NCI-H510A treated with DMSO at 0.1 percent for 48 hours (cell line): ENCODE measurements around the gene RABGEF1.
"Not testable (repeated sequence)": the region's sequence is repeated elsewhere in the genome, so short reads cannot be mapped to it uniquely, and the experiment has no call there.

Source experiments
- DNase-seq: peaks from one replicate; lab custom pipeline; 2025; lab: John Stamatoyannopoulos, UW

RABGEF1 gene

DNA sequence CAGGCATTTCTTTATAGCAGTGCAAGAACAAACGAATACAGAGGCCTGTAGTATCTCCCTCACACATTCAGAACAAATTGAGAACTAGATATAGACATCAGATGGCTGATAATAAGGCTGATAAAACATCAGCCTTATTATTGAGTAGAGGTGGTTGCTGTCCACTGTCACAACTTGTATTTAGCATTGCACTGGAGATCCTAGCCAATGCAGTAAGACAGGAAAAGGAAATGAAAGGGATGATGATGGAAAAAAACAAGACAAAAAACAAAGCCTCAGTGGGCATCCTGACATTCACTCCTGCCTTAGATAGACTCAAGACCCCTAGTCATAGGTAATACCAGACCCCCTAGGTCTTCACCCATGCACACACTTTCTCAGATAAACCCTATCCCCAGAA, 4.7 kb upstream of the RABGEF1 start:
- no peak for DNase-seq

DNA sequence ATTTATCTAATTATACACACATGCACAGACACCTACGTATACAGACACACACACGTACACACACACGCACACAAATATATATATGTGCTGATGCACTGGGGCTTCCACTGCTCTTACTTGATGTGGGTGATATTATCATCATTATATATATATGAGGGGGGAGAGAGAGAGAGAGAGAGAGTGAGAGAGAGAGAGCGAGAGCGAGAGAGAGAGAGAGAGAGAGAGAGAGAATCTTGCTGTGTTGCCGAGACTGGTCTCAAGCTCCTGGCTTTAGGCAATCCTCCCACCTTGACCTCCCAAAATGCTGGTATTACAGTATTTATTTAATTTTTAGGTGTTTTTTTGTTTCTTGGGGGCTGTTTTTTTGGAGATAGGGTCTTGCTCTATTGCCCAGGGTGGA, 3.6 kb upstream of the RABGEF1 start:
- no peak for DNase-seq

DNA sequence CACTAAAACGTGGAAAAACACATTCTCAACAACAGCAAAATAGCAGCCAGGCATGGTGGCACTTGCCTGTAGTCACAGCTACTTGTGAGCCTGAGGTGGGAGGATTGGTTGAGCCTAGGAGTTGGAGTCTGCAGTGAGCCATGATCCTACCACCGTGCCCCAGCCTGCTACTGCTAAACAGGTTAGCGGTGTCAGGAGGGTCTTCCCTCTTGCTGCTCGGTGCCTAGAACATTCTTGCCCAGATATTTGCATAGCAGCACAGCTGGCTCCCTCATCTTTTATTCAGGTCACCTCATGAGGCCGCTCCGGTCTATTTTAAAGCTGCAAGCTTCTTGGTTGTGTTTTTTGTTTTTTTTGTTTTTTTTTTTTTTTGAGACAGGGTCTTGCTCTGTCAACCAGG, 2.9 kb upstream of the RABGEF1 start:
- DNase-seq = no peak

DNA sequence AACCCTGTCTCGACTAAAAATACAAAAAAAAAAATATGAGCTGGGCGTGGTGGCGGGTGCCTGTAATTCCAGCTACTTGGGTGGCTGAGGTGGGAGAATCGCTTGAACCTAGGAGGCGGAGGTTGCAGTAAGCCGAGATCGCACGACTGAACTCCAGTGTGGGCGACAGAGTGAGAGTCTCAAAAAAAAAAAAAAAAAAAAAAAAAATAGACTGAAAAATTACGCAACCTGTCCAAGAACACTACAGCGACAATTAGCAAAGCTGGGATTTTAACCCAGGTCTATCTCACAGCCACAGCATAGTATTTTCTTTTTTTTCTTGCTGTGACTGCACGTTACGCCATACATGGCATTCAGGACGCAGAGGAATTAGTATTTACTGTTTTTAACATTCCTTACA, 1.1 kb upstream of the RABGEF1 start:
- DNase-seq = no peak

DNA sequence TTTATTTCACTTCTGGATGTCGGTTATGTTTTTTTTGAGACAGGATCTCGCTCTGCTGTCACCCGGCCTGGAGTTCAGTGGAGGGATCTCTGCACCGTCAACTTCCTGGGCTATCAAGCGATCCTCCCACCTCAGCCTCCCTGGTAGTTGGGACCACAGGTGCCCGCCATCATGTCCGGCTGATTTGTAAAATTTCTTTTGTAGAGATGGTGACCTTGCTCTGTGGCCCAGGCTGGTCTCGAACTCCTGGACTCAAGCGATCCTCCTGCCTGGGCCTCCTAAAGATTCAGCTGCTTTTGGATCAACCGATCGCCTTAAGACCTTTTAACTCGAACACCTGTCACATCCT, 606 bp upstream of the RABGEF1 start:
- no peak for DNase-seq

DNA sequence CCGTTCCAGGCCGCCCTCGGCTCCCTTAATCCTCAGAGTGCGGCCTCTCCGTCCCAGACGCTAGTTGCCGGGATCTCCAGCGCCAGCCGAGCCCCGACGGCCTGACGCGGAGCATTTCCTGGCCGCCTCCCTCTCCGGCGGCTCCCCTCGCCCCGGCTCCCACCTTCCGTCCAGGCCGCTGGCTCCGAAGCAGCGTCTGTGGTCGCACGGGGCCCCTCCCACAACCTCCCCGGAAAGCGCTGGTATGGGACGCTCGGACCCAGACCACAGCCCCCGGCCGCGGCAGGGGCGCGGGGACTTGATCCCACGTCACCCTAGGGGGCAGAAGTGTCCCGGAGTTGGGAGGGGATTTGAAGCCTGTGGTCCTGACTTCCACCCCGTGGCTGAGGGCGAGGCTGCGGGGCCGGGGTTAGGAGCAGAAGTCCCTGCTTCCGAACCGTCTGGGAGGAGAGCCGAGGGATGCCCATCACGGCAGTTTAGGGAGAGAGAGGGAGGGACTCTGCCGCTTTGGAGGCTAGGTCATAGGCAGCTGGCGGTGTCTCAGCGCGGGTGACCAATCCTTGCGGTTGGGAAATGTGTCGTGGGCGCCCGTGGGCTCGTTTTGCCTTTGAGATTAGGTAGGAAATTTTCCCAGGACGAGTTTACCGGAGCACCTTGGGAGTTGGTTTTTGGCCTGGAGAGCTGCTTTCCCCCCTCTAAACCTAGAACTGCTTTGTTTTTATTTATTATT, 612 bp downstream of the RABGEF1 start:
- DNase-seq = peak; percentile 4

DNA sequence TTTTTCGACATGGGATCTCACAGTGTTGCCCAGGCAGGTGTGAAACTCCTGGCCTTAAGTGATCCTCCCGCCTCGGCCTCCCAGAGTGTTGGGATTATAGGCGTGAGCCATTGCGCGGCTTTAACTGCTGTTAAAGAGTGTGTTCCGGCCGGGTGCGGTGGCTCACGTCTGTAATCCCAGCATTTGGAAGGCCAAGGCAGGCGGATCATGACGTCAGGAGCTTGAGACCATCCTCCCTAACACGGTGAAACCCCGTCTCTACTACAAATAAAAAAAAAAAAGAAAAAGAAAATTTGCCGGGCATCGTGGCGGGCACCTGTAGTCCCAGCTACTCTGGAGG, 1.1 kb downstream of the RABGEF1 start:
- DNase-seq = no peak

DNA sequence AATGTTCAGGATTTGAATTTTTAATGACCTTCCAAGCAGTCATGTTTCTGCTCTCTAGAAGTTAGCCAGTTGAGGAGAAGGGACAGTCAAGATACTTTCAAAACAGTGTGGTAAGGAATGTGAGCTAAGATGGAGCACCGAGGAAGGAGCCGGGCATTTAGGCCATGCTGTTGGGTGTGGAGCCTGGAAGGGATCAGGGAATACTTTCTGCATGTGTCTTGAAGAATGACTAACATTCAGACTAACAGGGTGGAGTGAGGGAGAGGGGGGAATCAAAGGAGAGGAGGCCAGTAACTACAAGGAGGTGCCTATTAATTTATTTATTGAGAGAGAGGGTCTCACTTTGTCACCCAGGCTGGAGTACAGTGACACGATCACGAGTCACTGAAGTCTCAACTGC, 1.8 kb downstream of the RABGEF1 start:
- not testable (repeated sequence) for DNase-seq

DNA sequence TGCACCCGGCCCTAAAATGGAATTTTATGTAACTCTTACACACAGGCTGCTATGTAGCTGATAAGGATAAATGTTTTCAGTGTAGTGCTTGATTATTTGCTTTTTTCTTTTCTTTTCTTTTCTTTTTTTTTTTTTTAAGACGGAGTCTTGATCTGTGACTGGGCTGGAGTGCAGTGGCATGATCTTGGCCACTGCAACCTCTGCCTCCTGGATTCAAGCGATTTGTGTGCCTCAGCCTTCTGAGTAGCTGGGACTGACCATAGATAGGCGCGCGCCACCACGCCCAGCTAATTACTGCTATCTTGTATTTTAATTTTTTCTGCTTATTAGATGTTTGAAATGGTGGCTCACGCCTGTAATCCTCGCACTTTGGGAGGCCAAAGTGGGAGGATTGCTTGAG, 3.4 kb downstream of the RABGEF1 start:
- no peak for DNase-seq

DNA sequence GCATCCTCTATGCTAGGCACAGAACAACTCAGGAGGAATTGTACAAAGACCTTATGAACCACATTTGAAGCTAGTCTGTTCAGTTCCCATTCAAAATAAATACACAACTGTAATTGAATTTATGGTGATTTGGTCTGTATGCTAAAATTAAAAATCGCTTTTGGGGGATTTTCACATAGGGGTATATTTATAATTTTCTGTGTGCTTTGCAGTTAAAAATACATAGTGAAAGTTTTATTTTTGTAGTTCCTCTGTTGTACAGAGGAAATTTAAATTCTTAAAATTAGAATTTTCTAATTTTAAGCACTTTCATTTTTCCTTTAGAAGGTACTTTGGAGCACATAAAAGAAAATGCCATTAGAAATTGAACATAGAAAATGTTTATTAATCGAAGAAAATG, 6.9 kb downstream of the RABGEF1 start:
- no peak for DNase-seq

DNA sequence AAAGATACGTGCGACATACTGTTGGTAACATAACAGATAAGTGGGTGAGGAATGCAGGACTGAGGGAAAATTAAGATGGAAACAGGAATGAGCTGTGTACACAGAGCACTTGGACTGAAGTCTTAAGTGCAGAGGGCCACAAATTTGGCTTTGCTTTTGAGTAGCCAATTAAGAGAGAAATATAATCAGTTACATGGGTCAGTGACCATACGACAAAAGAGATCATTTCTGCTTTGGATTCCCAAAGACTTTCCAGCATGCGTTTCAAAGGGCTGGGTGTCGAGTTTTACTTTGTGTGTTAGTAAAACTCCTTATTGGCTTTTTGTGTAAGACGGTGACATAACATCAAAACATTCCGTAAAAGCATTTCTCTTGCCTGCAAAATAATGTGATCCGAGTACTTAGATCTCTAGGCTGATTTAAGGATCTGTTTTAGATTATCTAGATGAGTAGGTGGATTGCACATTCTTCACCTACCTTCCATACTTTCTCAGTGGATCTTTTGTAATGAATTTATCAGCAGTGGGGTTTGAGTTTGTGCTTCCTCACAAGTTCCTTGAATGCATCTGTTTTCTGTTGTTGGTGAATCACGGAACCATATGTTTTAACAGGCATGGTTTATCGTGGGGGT, 7.5 kb downstream of the RABGEF1 start:
- DNase-seq = no peak

DNA sequence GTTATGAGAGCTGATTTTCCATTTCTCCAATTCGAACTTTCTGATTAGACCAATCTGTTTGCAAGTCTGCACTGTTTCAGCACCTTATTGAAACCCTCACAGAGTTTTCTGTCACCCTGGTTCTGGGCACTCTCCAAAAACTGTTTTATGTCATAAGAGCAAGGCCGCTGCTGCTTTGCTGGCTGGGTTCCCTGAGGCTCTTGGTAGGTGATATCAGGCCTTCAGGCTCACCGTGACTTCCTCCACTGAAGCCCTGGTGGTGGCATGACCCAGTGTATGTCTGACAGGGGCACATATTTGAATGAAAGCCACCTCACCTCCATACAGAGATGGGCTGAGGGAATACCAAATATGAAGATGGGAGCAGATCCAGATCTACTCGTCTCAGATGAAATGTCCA, 8.3 kb downstream of the RABGEF1 start:
- no peak for DNase-seq

DNA sequence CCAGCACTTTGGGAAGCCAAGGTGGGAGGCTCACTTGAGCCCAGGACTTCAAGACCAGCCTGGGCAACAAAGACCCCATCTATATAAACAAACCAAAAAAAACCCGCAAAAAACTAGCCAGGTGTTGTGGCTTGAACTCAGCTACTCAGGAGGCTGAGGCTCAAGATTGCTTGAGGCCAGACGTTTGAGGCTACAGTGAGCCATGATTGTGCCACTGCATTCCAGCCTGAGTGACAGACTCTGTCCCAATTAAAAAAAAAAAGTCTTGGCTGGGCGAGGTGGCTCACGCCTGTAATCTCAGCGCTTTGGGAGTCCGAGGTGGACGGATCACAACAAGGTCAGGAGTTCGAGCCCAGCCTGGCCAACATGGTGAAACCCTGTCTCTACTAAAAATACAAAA, 11.4 kb downstream of the RABGEF1 start:
- DNase-seq = no peak

DNA sequence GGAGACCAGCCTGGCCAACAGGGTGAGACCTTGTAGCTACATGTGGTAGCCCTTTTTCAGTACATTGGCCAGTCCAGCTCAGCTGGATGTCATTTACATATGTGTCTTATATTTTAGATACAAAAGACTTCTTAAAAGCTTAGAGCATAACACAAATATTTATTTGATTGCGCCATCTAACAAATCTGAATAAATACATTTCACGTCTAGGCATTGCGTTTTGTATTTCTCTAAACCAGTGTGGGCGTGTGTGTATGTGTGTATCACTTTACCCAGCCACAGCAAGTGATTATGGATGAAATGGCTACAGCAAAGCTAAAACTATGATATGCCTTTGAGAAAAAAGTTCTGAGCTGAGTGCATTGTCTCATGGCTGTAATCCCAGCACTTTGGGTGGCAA, 14.0 kb downstream of the RABGEF1 start:
- DNase-seq = no peak

DNA sequence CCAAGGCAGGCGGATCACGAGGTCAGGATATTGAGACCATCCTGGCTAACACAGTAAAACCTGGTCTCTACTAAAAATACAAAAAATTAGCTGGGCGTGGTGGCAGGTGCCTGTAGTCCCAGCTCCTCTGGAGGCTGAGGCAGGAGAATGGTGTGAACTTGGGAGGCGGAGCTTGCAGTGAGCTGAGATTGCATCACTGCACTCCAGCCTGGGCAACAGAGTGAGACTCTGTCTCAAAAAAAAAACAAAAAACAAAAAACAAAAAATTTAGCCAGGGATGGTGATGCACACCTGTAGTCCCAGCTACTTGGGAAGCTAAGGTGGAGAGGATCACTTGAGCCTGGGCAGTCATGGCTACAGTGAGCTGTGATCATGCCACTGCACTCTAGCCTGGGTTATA, 14.5 kb downstream of the RABGEF1 start:
- not testable (repeated sequence) for DNase-seq

DNA sequence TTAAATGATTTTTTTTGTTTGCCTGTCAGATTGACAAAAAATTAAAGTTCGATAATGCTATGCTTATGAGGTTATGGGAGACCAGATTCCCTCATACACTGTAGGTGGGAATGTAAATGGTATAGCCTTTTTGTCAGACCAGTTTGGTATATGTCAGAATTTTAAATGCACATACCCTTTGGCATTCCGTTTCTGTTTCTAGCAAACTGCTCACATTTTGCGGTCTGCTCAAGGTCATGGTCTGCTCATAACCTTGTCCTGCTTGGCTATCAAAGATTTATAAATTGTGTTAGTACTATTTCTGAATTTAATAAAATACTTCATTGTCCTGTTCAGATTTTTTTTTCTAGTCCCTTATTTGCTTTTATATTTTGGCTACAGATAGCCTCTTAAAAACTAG, 15.7 kb downstream of the RABGEF1 start:
- not testable (repeated sequence) for DNase-seq

DNA sequence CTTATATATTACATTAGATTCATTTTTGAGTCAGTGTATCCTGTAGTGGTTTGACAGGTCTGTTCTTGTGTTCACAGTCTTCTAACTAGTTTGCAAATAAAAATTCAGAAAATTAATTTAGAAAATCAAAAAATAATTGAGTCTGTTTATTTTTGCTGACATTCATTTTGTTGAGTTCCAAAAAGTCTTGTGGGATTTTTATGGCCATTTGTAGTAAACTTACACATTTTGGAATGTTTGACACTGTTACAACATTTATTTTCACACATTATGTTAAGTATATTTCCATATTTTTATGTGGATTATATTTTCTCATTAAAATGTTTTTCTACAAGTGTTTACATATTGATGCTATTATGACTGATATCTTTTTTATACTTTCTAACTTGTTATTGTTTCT, 16.4 kb downstream of the RABGEF1 start:
- no peak for DNase-seq

DNA sequence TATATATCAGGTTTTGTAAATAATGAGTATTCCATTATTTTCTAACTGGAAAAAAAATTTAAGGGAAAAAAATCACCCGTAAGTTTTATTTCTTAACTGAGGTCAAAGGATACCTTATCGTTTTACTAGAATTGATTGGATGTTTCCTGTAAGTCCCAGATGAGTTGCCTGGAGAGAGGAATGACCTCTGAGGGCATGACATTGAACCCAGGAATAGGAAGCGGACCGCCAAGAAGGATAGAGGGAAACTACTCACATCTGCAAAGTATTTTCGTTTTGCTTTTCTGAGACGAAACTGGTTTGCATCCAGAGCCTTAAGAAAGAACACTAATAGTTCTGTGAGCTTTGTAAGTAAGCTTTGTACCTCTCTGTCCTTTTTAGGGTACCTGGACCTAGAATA, 17.4 kb downstream of the RABGEF1 start:
- DNase-seq = no peak

DNA sequence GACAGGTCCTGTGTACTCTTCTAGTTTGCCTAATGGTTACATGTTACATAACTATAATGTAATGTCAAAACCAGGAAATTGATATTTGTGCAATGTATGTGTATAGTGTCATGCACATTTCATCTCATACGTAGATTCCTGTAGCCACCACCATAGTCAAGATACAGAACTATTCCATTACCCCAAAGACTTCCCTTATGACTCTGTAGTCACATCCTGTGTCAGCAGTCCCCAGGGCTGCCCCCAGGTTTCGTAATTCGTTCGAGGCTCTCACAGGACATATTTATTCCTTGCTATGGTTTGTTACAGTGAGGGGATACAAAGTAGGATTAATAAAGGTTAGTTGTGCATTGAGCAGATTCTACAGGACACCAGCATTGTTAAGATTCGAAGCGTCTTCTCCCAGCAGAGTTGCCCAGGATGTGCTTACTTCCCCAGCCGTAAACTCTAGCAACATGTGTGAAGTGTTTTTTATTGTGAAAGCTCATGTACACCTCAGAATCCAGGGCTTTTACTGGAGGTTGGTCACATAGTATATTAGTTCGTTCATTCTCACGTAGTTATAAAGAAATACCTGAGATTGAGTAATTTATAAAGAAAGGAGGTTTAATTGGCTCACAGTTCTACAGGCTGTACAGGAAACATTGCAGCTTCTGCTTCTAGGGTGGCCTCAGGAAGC, 18.6 kb downstream of the RABGEF1 start:
- no peak for DNase-seq

DNA sequence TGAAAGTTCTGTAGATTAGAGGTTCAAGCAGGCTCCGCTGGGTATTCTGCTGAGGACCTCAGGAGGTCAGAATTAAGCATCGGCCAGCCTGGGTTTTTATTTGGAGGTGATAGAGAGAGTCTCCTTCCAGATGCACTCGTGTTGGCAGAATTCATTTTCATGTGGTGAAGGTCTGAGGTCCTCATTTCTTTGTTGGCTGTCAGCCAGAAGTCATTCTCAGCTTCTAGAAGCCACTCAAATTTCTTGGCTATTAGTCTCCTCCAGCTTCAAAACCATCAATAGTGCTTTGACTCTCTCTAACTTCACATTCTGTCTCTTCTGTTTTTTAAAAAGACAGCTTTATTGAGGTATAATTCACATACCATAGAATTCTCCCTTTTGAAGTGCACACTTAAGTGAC, 22.6 kb downstream of the RABGEF1 start:
- DNase-seq = not testable (repeated sequence)

DNA sequence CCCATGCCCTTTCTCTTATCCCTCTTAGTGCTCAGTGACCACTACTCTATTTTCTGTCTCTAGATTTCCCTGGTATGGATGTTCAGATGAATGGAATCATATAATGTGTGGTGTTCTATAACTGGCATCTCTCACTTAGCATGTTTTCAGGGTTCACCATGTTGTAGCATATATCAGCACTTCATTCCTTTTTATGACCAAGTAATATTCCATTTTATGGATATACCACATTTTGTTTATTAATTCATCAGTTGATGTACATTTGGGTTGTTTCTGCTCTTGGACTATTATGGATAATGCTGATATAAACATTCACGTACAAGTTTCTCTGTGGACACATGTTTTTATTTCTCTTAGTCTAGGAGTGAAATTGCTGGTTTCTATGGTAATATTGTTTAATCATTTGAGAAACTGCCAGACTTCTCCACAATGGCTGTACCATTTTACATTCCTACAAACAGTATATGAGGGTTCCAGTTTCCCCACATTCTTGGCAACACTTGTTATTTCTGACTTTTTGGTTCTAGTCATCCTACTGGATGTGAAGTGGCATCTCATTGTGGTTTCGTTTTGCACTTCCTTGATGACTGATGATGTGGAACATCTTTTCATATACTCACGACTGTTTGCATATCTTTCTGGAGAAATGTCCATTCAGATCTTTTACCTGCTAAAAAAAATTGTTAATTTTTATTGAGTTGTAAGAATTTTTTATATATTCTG, 23.3 kb downstream of the RABGEF1 start:
- not testable (repeated sequence) for DNase-seq

DNA sequence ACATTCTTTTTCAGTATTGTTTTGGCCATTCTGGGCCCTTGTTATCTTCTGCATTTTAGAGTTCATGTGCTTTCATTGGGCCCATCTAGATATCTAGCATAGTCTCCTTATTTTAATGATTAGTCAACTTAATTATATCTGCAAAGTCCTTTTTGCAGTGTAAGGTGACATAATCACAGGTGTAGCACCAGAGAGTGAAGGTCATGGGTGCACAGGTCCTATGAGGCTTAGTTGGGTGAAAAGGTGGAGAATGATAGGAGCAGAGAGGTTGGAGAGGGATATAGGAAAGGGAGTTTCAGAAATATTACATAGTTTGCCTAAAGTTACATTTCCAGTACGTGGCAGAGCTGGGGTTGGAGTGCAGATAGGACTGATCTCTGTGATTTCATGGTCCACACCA, 24.4 kb downstream of the RABGEF1 start:
- DNase-seq = not testable (repeated sequence)
